Measurements from ENCODE around the gene IFT122. TPM values are rescaled to one million over a fixed set of nuclear protein-coding genes. Genes with fewer than 3 reads are reported as not detected.

IFT122 gene
- total RNA-seq, 1 donor from 2014 or later: 41.6 TPM

DNA sequence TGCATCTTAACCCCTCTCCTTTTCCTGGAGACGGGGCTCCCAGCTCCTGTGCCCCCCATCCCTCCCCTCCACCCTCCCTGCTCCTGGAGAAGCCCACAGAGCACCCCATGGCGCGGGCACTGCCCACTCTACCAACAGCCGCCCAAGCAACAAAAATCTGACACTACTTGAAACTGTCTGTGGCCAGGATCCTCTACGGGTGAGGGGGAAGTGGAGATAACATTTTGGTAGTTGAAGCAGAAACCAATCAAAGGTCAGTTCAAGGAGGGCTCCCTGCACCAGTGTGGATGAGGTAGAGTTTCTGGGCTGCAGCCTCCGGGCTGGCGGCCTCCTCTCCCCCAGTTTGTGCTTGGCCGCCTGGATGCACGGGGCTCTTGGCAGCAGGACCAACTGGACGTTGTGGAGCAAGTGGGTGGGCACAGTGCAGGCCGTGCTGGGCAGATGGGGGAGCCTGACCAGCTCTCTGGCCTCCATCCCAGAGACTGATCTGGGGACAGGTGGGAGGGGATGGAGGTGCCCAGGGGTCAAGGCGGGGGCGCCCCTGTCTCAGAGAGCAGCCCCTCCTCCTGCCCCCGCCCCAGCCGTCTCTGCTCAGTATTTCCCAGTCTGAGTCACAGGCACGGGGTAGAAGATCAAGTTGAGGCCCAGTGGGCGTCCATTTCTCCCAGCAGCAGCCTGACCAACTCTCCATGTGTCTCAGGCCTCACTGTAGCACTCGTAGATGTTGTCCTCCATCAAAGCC, 115.8 kb downstream of the IFT122 start:
- DNase-seq (ENCODE audit: extremely low spot score, unreplicated experiment): no peak
- no peak overlapping the region for H3K27ac Mint-ChIP-seq
- H3K4me1 Mint-ChIP-seq (ENCODE audit: unreplicated experiment): peaks cover 49% of the 10 kb centered on the region
- H3K9me3 Mint-ChIP-seq: no peaks in the 10 kb centered on the region
- peaks cover 4% of the 10 kb centered on the region for H3K36me3 Mint-ChIP-seq
- peaks cover 7% of the 10 kb centered on the region for H3K27me3 Mint-ChIP-seq
- no peak overlapping the region for H3K4me3 Mint-ChIP-seq
- TF ChIP-seq, protein P1, sequence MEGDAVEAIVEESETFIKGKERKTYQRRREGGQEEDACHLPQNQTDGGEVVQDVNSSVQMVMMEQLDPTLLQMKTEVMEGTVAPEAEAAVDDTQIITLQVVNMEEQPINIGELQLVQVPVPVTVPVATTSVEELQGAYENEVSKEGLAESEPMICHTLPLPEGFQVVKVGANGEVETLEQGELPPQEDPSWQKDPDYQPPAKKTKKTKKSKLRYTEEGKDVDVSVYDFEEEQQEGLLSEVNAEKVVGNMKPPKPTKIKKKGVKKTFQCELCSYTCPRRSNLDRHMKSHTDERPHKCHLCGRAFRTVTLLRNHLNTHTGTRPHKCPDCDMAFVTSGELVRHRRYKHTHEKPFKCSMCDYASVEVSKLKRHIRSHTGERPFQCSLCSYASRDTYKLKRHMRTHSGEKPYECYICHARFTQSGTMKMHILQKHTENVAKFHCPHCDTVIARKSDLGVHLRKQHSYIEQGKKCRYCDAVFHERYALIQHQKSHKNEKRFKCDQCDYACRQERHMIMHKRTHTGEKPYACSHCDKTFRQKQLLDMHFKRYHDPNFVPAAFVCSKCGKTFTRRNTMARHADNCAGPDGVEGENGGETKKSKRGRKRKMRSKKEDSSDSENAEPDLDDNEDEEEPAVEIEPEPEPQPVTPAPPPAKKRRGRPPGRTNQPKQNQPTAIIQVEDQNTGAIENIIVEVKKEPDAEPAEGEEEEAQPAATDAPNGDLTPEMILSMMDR (conservative IDR thresholded peaks at IDR 0.05): no peak

DNA sequence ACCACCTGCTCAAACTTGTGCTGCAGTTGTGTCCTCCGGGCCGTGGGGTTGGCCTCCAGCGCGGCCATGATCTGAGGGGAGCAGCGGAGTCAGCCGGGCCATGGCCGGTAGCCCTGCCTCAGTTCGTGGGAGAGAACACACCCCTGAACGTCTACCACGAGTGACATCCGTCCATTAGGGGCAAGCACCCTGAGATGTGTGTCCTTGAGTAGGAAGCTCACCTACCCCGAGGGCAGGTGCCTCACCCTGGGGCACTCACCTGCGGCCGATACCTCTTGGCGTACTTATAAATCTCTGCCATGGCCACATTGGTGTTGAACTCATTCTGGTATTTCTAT, 116.3 kb downstream of the IFT122 start:
- no peak overlapping the region for H3K27ac Mint-ChIP-seq
- H3K4me3 Mint-ChIP-seq: no peak overlapping the region
- no peaks in the 10 kb centered on the region for H3K9me3 Mint-ChIP-seq
- peaks cover 49% of the 10 kb centered on the region for H3K4me1 Mint-ChIP-seq (ENCODE audit: unreplicated experiment)
- H3K36me3 Mint-ChIP-seq: peaks cover 5% of the 10 kb centered on the region
- TF ChIP-seq, protein P1 (conservative IDR thresholded peaks at IDR 0.05): no peak
- no peak for DNase-seq (ENCODE audit: extremely low spot score, unreplicated experiment)
- peaks cover 6% of the 10 kb centered on the region for H3K27me3 Mint-ChIP-seq

DNA sequence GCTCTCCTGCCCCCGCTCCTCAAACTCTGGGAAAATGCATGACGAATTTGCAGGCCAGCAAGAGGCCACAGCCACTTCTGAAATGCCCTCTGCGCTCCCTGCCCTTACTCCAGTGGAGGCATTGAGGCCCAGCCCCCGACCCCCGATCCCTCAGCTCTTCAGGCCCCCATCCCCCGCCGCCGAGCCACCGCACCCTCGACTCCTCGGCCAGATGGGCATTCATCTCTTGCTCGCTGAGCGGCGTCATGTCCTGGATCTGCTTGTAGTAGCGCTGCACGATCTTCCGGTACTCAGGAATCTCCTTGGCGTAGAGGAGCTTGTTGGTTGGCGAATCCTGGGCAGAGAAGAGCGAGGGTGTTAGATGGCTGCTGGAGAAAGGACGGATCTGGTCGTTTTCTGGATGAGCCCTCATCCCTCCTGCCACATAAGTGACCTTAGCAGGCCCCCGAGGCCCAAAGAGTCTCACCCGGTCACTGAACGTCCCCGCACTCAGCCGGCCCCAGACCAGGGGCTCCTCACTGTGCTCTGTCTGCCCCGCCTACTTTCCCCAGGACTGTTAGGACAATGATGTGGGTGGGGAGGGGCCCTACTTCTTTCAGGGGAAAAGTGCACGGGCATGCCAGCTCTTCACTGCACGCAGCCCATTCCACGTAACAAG, 117.0 kb downstream of the IFT122 start:
- peaks cover 46% of the 10 kb centered on the region for H3K4me1 Mint-ChIP-seq (ENCODE audit: unreplicated experiment)
- H3K36me3 Mint-ChIP-seq: peaks cover 5% of the 10 kb centered on the region
- H3K4me3 Mint-ChIP-seq: no peak overlapping the region
- no peaks in the 10 kb centered on the region for H3K9me3 Mint-ChIP-seq
- TF ChIP-seq, protein P1 (conservative IDR thresholded peaks at IDR 0.05): no peak
- peaks cover 4% of the 10 kb centered on the region for H3K27me3 Mint-ChIP-seq
- no peak overlapping the region for H3K27ac Mint-ChIP-seq
- no peak for DNase-seq (ENCODE audit: extremely low spot score, unreplicated experiment)

DNA sequence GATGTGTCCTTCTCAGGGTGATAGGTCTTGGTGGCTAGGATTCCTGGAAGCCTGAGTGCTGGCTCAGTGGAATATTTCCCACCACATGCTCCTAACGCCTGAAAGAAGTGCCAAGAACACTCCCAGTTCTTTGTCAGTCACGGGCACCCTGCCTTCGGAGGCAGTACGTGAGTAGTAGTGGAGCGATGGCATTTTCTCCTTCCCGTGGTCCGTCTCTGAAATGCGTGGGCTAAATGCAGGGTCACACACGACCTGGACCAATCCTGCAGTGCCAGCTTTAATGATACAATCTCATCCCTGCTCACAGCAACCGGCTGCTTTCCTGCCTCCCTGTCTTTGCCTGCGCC, 117.5 kb downstream of the IFT122 start:
- Mint-ChIP-seq H3K4me1 (ENCODE audit: unreplicated experiment) (peaks cover 45% of the 10 kb centered on the region), H3K9me3 (no peaks in the 10 kb centered on the region), H3K27ac (no peak overlapping the region), H3K36me3 (peaks cover 5% of the 10 kb centered on the region), H3K4me3 (no peak overlapping the region), H3K27me3 (peaks cover 4% of the 10 kb centered on the region)
- TF ChIP-seq, protein P1 (conservative IDR thresholded peaks at IDR 0.05): no peak
- no peak for DNase-seq (ENCODE audit: extremely low spot score, unreplicated experiment)

DNA sequence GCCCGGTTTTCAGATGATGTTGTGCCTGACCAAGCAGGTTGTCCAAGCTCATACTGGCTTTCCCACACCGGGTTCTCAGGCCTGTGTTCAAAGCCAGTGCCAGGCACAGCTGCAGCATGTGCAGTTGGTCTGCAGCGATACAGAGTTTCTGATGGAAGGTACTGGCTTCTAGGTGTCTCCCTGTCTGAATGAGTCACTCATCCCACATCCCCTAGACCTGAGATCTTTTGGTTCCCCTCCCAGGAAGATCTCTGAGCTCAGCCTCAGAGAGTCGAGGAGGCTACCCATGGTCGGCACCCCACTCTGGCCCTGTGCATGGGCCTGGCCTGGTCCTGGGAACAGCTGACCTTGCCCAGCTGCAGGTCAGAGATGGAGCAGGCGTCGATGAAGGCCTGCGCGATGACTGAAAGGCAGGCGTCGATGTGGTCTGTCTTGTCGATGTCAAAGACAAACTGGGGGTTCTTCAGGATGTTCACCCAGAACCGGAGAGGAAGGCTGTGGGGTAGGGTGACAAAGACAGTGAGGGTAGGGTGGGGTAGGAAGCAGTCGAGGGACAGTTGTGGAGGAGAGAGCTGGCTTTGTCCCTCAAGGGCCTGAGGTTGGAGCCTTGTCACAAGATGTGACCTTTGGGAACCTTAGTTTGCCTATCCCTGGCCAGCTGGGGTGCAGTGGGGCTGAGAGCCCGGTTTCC, 118.2 kb downstream of the IFT122 start:
- no peak overlapping the region for H3K4me3 Mint-ChIP-seq
- no peak overlapping the region for H3K27ac Mint-ChIP-seq
- DNase-seq (ENCODE audit: extremely low spot score, unreplicated experiment): no peak
- H3K36me3 Mint-ChIP-seq: peaks cover 5% of the 10 kb centered on the region
- no peaks in the 10 kb centered on the region for H3K27me3 Mint-ChIP-seq
- peaks cover 40% of the 10 kb centered on the region for H3K4me1 Mint-ChIP-seq (ENCODE audit: unreplicated experiment)
- no peaks in the 10 kb centered on the region for H3K9me3 Mint-ChIP-seq
- TF ChIP-seq, protein P1 (conservative IDR thresholded peaks at IDR 0.05): no peak

Data from type B pancreatic cell (in vitro differentiated cells).